ENCODE measurements around the gene MAFG. TPM values are rescaled to one million over a fixed set of nuclear protein-coding genes. Genes with fewer than 3 reads are reported as not detected.

Gene MAFG
- total and polyA plus RNA-seq, 9 of the 15 experiments (the other 6 are each of a cell fraction or from before 2014, with no cell fraction given): 1.1 to 58.1 (median 24.9) TPM

DNA sequence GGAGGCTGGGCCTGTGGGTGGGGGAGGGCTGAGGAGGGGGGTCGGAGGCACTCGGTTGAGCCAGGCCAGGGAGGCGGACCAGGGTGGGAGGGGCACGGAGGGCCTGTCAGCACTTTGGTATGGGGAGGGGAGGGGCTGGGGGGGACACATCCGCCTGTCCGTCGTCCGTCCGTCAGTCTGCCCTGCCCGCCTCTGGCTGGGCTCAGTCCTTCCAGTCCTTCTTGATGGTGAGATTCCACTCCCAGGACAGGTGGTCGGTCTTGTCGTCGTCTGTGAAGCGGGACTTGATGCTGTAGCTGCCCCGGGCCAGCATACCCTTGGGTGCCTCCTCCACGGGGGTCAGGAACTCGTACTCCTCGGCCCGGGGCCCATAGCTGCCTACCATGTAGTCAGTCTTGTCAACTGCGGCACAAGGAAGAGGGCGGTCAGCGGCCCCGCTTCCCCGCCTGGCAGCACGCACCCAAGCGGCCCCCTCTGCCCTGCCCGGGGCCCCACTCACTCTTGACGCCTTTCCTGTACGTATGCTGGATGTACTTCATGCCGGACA, 58.8 kb downstream of the MAFG start (continued):
- TF ChIP-seq, protein P1, sequence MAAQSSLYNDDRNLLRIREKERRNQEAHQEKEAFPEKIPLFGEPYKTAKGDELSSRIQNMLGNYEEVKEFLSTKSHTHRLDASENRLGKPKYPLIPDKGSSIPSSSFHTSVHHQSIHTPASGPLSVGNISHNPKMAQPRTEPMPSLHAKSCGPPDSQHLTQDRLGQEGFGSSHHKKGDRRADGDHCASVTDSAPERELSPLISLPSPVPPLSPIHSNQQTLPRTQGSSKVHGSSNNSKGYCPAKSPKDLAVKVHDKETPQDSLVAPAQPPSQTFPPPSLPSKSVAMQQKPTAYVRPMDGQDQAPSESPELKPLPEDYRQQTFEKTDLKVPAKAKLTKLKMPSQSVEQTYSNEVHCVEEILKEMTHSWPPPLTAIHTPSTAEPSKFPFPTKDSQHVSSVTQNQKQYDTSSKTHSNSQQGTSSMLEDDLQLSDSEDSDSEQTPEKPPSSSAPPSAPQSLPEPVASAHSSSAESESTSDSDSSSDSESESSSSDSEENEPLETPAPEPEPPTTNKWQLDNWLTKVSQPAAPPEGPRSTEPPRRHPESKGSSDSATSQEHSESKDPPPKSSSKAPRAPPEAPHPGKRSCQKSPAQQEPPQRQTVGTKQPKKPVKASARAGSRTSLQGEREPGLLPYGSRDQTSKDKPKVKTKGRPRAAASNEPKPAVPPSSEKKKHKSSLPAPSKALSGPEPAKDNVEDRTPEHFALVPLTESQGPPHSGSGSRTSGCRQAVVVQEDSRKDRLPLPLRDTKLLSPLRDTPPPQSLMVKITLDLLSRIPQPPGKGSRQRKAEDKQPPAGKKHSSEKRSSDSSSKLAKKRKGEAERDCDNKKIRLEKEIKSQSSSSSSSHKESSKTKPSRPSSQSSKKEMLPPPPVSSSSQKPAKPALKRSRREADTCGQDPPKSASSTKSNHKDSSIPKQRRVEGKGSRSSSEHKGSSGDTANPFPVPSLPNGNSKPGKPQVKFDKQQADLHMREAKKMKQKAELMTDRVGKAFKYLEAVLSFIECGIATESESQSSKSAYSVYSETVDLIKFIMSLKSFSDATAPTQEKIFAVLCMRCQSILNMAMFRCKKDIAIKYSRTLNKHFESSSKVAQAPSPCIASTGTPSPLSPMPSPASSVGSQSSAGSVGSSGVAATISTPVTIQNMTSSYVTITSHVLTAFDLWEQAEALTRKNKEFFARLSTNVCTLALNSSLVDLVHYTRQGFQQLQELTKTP (IDR thresholded peaks at IDR 0.05; ENCODE audit: low read depth in 1 of 2, partially characterized antibody in 2 of 2): no peak
- TF ChIP-seq, protein P2, sequence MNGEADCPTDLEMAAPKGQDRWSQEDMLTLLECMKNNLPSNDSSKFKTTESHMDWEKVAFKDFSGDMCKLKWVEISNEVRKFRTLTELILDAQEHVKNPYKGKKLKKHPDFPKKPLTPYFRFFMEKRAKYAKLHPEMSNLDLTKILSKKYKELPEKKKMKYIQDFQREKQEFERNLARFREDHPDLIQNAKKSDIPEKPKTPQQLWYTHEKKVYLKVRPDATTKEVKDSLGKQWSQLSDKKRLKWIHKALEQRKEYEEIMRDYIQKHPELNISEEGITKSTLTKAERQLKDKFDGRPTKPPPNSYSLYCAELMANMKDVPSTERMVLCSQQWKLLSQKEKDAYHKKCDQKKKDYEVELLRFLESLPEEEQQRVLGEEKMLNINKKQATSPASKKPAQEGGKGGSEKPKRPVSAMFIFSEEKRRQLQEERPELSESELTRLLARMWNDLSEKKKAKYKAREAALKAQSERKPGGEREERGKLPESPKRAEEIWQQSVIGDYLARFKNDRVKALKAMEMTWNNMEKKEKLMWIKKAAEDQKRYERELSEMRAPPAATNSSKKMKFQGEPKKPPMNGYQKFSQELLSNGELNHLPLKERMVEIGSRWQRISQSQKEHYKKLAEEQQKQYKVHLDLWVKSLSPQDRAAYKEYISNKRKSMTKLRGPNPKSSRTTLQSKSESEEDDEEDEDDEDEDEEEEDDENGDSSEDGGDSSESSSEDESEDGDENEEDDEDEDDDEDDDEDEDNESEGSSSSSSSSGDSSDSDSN (IDR thresholded peaks at IDR 0.05; ENCODE audit: borderline replicate concordance in 1 of 2, low read depth in 2 of 2, low read length in 2 of 2): no peak
- TF ChIP-seq CREM (IDR thresholded peaks at IDR 0.05; ENCODE audit: low read depth) (no peak; the same call in 1 of the 2 replicates), EHMT2 (IDR thresholded peaks at IDR 0.05) (no peak), BRD9 (IDR thresholded peaks at IDR 0.05; ENCODE audit: low read depth, partially characterized antibody) (no peak), ZNF232 (CRISPR knock-in tag; IDR thresholded peaks at IDR 0.05) (no peak), NONO (IDR thresholded peaks at IDR 0.05; ENCODE audit: low read depth in 2 of 2, low read length in 1 of 2) (0 out of 4 replicates have a peak, but pooled peaks of 1 of the 2 experiments have one; percentile 32), POLR2G (IDR thresholded peaks at IDR 0.05; ENCODE audit: low read depth, low read length) (peak; percentile 64), RBM14 (IDR thresholded peaks at IDR 0.05; ENCODE audit: borderline replicate concordance, insufficient read depth, low read depth, low read length) (0 out of 2 replicates have a peak, but pooled peaks have one; percentile 26), ZEB2 (IDR thresholded peaks at IDR 0.05) (no peak), GATAD2A (IDR thresholded peaks at IDR 0.05) (no peak), GATA2 (CRISPR knock-in tag; IDR thresholded peaks at IDR 0.05) (no peak; the same call in 1 of the 2 replicates), ZNF224 (CRISPR knock-in tag; IDR thresholded peaks at IDR 0.05) (no peak), TOE1 (IDR thresholded peaks at IDR 0.05; ENCODE audit: borderline replicate concordance) (no peak), TOE1 (CRISPR knock-in tag; IDR thresholded peaks at IDR 0.05; ENCODE audit: borderline replicate concordance, low read depth) (peak; percentile 16; the same call in 1 of the 2 replicates), HSF4 (CRISPR knock-in tag; IDR thresholded peaks at IDR 0.05; ENCODE audit: borderline replicate concordance) (no peak), SIN3B (IDR thresholded peaks at IDR 0.05; ENCODE audit: low read depth) (no peak)
- TF ChIP-seq, protein P3, sequence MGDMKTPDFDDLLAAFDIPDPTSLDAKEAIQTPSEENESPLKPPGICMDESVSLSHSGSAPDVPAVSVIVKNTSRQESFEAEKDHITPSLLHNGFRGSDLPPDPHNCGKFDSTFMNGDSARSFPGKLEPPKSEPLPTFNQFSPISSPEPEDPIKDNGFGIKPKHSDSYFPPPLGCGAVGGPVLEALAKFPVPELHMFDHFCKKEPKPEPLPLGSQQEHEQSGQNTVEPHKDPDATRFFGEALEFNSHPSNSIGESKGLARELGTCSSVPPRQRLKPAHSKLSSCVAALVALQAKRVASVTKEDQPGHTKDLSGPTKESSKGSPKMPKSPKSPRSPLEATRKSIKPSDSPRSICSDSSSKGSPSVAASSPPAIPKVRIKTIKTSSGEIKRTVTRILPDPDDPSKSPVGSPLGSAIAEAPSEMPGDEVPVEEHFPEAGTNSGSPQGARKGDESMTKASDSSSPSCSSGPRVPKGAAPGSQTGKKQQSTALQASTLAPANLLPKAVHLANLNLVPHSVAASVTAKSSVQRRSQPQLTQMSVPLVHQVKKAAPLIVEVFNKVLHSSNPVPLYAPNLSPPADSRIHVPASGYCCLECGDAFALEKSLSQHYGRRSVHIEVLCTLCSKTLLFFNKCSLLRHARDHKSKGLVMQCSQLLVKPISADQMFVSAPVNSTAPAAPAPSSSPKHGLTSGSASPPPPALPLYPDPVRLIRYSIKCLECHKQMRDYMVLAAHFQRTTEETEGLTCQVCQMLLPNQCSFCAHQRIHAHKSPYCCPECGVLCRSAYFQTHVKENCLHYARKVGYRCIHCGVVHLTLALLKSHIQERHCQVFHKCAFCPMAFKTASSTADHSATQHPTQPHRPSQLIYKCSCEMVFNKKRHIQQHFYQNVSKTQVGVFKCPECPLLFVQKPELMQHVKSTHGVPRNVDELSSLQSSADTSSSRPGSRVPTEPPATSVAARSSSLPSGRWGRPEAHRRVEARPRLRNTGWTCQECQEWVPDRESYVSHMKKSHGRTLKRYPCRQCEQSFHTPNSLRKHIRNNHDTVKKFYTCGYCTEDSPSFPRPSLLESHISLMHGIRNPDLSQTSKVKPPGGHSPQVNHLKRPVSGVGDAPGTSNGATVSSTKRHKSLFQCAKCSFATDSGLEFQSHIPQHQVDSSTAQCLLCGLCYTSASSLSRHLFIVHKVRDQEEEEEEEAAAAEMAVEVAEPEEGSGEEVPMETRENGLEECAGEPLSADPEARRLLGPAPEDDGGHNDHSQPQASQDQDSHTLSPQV (IDR thresholded peaks at IDR 0.05): no peak
